ENCODE results near the gene CLTCL1. TPM values are rescaled to one million over a fixed set of nuclear protein-coding genes. Genes with fewer than 3 reads are reported as not detected.
"Not testable (repeated sequence)": the region's sequence is repeated elsewhere in the genome, so short reads cannot be mapped to it uniquely, and the experiment has no call there.

Gene CLTCL1
- polyA plus RNA-seq, 1 donor (not counting 4 experiments of a cell fraction or from before 2014, with no cell fraction given): 12.4 TPM

- no peak overlapping the region for H2AFZ ChIP-seq (ENCODE audit: control insufficient read depth, low read length)
- no peaks in the 10 kb centered on the region for H3K9me3 ChIP-seq (ENCODE audit: control insufficient read depth, low read depth, low read length)
- dilution Hi-C loops (cut with MboI; ENCODE audit: extremely low pct_ligation_motif_present, low sequenced_read_pairs): no loop called here
- TF ChIP-seq CTCF (optimal IDR thresholded peaks at IDR 0.05 in 1 of 3, IDR thresholded peaks at IDR 0.05 in 1 of 3, conservative IDR thresholded peaks at IDR 0.05 in 1 of 3; ENCODE audit: extremely low read depth in 1 of 3, insufficient read depth in 2 of 3, low read length in 3 of 3): no peak
- TF ChIP-seq EZH2 (IDR thresholded peaks at IDR 0.05; ENCODE audit: low read length): no peak
- H3K79me2 ChIP-seq (ENCODE audit: control insufficient read depth, insufficient read depth, low read length): no peaks in the 10 kb centered on the region
- peaks cover 40% of the 10 kb centered on the region for H3K4me1 ChIP-seq (ENCODE audit: control insufficient read depth, extremely low read depth, insufficient read depth, low read length)
- DNase-seq (ENCODE audit: low read depth, low spot score) (peak; percentile 64), FAIRE-seq (peak; percentile 95)
- no peaks in the 10 kb centered on the region for H3K36me3 ChIP-seq (ENCODE audit: control insufficient read depth in 2 of 2, extremely low read depth in 1 of 2, insufficient read depth in 2 of 2, low read length in 2 of 2)
- H3K9ac ChIP-seq (ENCODE audit: control insufficient read depth, extremely low read depth, insufficient read depth, low read length): peak overlapping the region; percentile 46
- peak overlapping the region; percentile 86 for H3K4me2 ChIP-seq (ENCODE audit: control insufficient read depth, extremely low read depth, insufficient read depth, low read depth, low read length)
- no peaks in the 10 kb centered on the region for H3K27me3 ChIP-seq (ENCODE audit: control insufficient read depth, extremely low read depth, insufficient read depth, low read length)
- peak overlapping the region; percentile 76 for H3K27ac ChIP-seq (ENCODE audit: control insufficient read depth, insufficient read depth, low read length)
- H3K9me1 ChIP-seq (ENCODE audit: control insufficient read depth, extremely low read depth, insufficient read depth, low read length): no peaks in the 10 kb centered on the region
- H4K20me1 ChIP-seq (ENCODE audit: control insufficient read depth, extremely low read depth, insufficient read depth, low read length): no peaks in the 10 kb centered on the region
- H3K4me3 ChIP-seq (ENCODE audit: control insufficient read depth in 2 of 3, extremely low read depth in 1 of 3, insufficient read depth in 2 of 3, low read depth in 1 of 3, low read length in 3 of 3): peak overlapping the region in 1 of 3 experiments; percentile 3
These were observed 4.3 kb downstream of the CLTCL1 start for GRCh38 chr22:19287076-19287707.

GRCh38 chr22:19285831-19286230 is 5.7 kb downstream of the CLTCL1 start:
- Histone ChIP-seq H3K27me3 (ENCODE audit: control insufficient read depth, extremely low read depth, insufficient read depth, low read length) (no peaks in the 10 kb centered on the region), H3K9ac (ENCODE audit: control insufficient read depth, extremely low read depth, insufficient read depth, low read length) (no peak overlapping the region), H3K4me3 (ENCODE audit: control insufficient read depth in 2 of 3, extremely low read depth in 1 of 3, insufficient read depth in 2 of 3, low read depth in 1 of 3, low read length in 3 of 3) (no peak overlapping the region), H3K36me3 (ENCODE audit: control insufficient read depth in 2 of 2, extremely low read depth in 1 of 2, insufficient read depth in 2 of 2, low read length in 2 of 2) (no peaks in the 10 kb centered on the region), H2AFZ (ENCODE audit: control insufficient read depth, low read length) (no peak overlapping the region), H3K4me1 (ENCODE audit: control insufficient read depth, extremely low read depth, insufficient read depth, low read length) (peaks cover 36% of the 10 kb centered on the region), H4K20me1 (ENCODE audit: control insufficient read depth, extremely low read depth, insufficient read depth, low read length) (no peaks in the 10 kb centered on the region), H3K79me2 (ENCODE audit: control insufficient read depth, insufficient read depth, low read length) (no peaks in the 10 kb centered on the region), H3K4me2 (ENCODE audit: control insufficient read depth, extremely low read depth, insufficient read depth, low read depth, low read length) (no peak overlapping the region), H3K9me3 (ENCODE audit: control insufficient read depth, low read depth, low read length) (no peaks in the 10 kb centered on the region), H3K27ac (ENCODE audit: control insufficient read depth, insufficient read depth, low read length) (no peak overlapping the region), H3K9me1 (ENCODE audit: control insufficient read depth, extremely low read depth, insufficient read depth, low read length) (no peaks in the 10 kb centered on the region)
- TF ChIP-seq CTCF (optimal IDR thresholded peaks at IDR 0.05 in 1 of 3, IDR thresholded peaks at IDR 0.05 in 1 of 3, conservative IDR thresholded peaks at IDR 0.05 in 1 of 3; ENCODE audit: extremely low read depth in 1 of 3, insufficient read depth in 2 of 3, low read length in 3 of 3) (no peak), EZH2 (IDR thresholded peaks at IDR 0.05; ENCODE audit: low read length) (no peak)
- FAIRE-seq (no peak), DNase-seq (ENCODE audit: low read depth, low spot score) (no peak)
- dilution Hi-C loops (cut with MboI; ENCODE audit: extremely low pct_ligation_motif_present, low sequenced_read_pairs): no loop called here

- H3K4me1 ChIP-seq (ENCODE audit: control insufficient read depth, extremely low read depth, insufficient read depth, low read length); H3K9ac ChIP-seq (ENCODE audit: control insufficient read depth, extremely low read depth, insufficient read depth, low read length); FAIRE-seq; H4K20me1 ChIP-seq (ENCODE audit: control insufficient read depth, extremely low read depth, insufficient read depth, low read length); H3K4me2 ChIP-seq (ENCODE audit: control insufficient read depth, extremely low read depth, insufficient read depth, low read depth, low read length); H3K36me3 ChIP-seq (ENCODE audit: control insufficient read depth in 2 of 2, extremely low read depth in 1 of 2, insufficient read depth in 2 of 2, low read length in 2 of 2); dilution Hi-C loops (cut with MboI; ENCODE audit: extremely low pct_ligation_motif_present, low sequenced_read_pairs); H2AFZ ChIP-seq (ENCODE audit: control insufficient read depth, low read length); DNase-seq (ENCODE audit: low read depth, low spot score); H3K4me3 ChIP-seq (ENCODE audit: control insufficient read depth in 2 of 3, extremely low read depth in 1 of 3, insufficient read depth in 2 of 3, low read depth in 1 of 3, low read length in 3 of 3); H3K9me3 ChIP-seq (ENCODE audit: control insufficient read depth, low read depth, low read length); H3K9me1 ChIP-seq (ENCODE audit: control insufficient read depth, extremely low read depth, insufficient read depth, low read length); H3K79me2 ChIP-seq (ENCODE audit: control insufficient read depth, insufficient read depth, low read length); H3K27ac ChIP-seq (ENCODE audit: control insufficient read depth, insufficient read depth, low read length); H3K27me3 ChIP-seq (ENCODE audit: control insufficient read depth, extremely low read depth, insufficient read depth, low read length): not testable (repeated sequence)
These were observed 12.4 kb downstream of the CLTCL1 start for GRCh38 chr22:19279143-19279542.
